HEK293 (cell line): ENCODE data around the gene UFSP2.

ENCODE experiments used
- ATF2 ChIP-seq: fragments of 450-650 bp; formaldehyde crosslinking; IDR thresholded peaks from 2 replicates; pipeline ENCODE4 v1.5.1; 2016; ENCODE audit warnings: missing biosample characterization, missing genetic modification characterization, low read depth
- BCL11A ChIP-seq: fragments of 450-650 bp; formaldehyde crosslinking; IDR thresholded peaks from 2 replicates; pipeline ENCODE4 v1.5.1; 2016; ENCODE audit warnings: low read depth, missing biosample characterization, missing genetic modification characterization
- BCL11B ChIP-seq: fragments of 450-650 bp; formaldehyde crosslinking; IDR thresholded peaks from 2 replicates; pipeline ENCODE4 v1.5.1; 2016; ENCODE audit warnings: low read depth, missing biosample characterization, missing genetic modification characterization
- GFI1B ChIP-seq: fragments of 450-650 bp; formaldehyde crosslinking; IDR thresholded peaks from 2 replicates; pipeline ENCODE4 v1.5.1; 2016; ENCODE audit warnings: missing biosample characterization, missing genetic modification characterization
- GLIS1 ChIP-seq: fragments of 450-650 bp; formaldehyde crosslinking; IDR thresholded peaks from 2 replicates; pipeline ENCODE4 v1.5.1; 2016; ENCODE audit warnings: missing biosample characterization, missing genetic modification characterization
- KLF16 ChIP-seq: fragments of 450-650 bp; formaldehyde crosslinking; IDR thresholded peaks from 2 replicates; pipeline ENCODE4 v1.5.1; 2017; ENCODE audit warnings: missing biosample characterization, missing genetic modification characterization
- KLF8 ChIP-seq: fragments of 450-650 bp; formaldehyde crosslinking; IDR thresholded peaks from 2 replicates; pipeline ENCODE4 v1.5.1; 2016; ENCODE audit warnings: missing biosample characterization, missing genetic modification characterization
- OSR2 ChIP-seq: fragments of 450-650 bp; formaldehyde crosslinking; IDR thresholded peaks from 2 replicates; pipeline ENCODE4 v1.5.1; 2016; ENCODE audit warnings: missing biosample characterization, missing genetic modification characterization
- REST ChIP-seq: fragments of 450-650 bp; formaldehyde crosslinking; IDR thresholded peaks from 2 replicates; pipeline ENCODE4 v1.5.1; 2016; ENCODE audit warnings: missing biosample characterization, missing genetic modification characterization
- SP2 ChIP-seq: fragments of 450-650 bp; formaldehyde crosslinking; IDR thresholded peaks from 2 replicates; pipeline ENCODE4 v1.5.1; 2016; ENCODE audit warnings: missing biosample characterization, missing genetic modification characterization
- YY2 ChIP-seq: fragments of 450-650 bp; formaldehyde crosslinking; IDR thresholded peaks from 2 replicates; pipeline ENCODE4 v1.5.1; 2016; ENCODE audit warnings: missing biosample characterization, missing genetic modification characterization
- ZBTB7A ChIP-seq: fragments of 450-650 bp; formaldehyde crosslinking; IDR thresholded peaks from 2 replicates; pipeline ENCODE4 v1.5.1; 2016; ENCODE audit warnings: low read depth, missing biosample characterization, missing genetic modification characterization
- ZFP41 ChIP-seq: fragments of 450-650 bp; formaldehyde crosslinking; IDR thresholded peaks from 2 replicates; pipeline ENCODE4 v1.5.1; 2016; ENCODE audit warnings: missing biosample characterization, missing genetic modification characterization, borderline replicate concordance
- ZNF121 ChIP-seq: fragments of 450-650 bp; formaldehyde crosslinking; IDR thresholded peaks from 2 replicates; pipeline ENCODE4 v1.5.1; 2016; ENCODE audit warnings: missing biosample characterization, missing genetic modification characterization
- ZNF19 ChIP-seq: fragments of 450-650 bp; formaldehyde crosslinking; IDR thresholded peaks from 2 replicates; pipeline ENCODE4; 2016; ENCODE audit warnings: missing biosample characterization, missing genetic modification characterization, low read depth
- ZNF2 ChIP-seq: fragments of 450-650 bp; formaldehyde crosslinking; IDR thresholded peaks from 2 replicates; pipeline ENCODE4 v1.5.1; 2016; ENCODE audit warnings: missing biosample characterization, missing genetic modification characterization
- ZNF274 ChIP-seq, 2 experiments: fragments of 200-500 bp in 1 of 2; fragments of 450-650 bp in 1 of 2; sonication (Bioruptor generic) in 1 of 2; formaldehyde crosslinking in 1 of 2; IDR thresholded peaks; 2 replicates each; pipeline versions ENCODE4 v1.5.1 to v1.6.1; 2014 to 2016; ENCODE audit warnings: borderline replicate concordance in 1 of 2, inconsistent platforms in 1 of 2, low read length in 1 of 2, missing biosample characterization in 1 of 2, missing genetic modification characterization in 1 of 2
- ZNF449 ChIP-seq: fragments of 450-650 bp; formaldehyde crosslinking; IDR thresholded peaks from 2 replicates; pipeline ENCODE4 v1.5.1; 2017; ENCODE audit warnings: missing biosample characterization, mild to moderate bottlenecking, missing genetic modification characterization, moderate library complexity
- ZNF513 ChIP-seq: fragments of 450-650 bp; IDR thresholded peaks from 2 replicates; pipeline ENCODE4 v1.5.1; 2018; ENCODE audit warnings: missing biosample characterization, missing genetic modification characterization
- ZNF549 ChIP-seq: fragments of 450-650 bp; IDR thresholded peaks from 2 replicates; pipeline ENCODE4 v1.5.1; 2018; ENCODE audit warnings: missing biosample characterization, missing genetic modification characterization, mild to moderate bottlenecking, inconsistent platforms, moderate library complexity
- ZNF621 ChIP-seq: fragments of 450-650 bp; formaldehyde crosslinking; IDR thresholded peaks from 2 replicates; pipeline ENCODE4 v1.5.1; 2017; ENCODE audit warnings: missing biosample characterization, missing genetic modification characterization
- ZNF639 ChIP-seq: fragments of 450-650 bp; formaldehyde crosslinking; IDR thresholded peaks from 2 replicates; pipeline ENCODE4 v1.5.1; 2016; ENCODE audit warnings: missing biosample characterization, missing genetic modification characterization
- ZNF658 ChIP-seq: fragments of 450-650 bp; formaldehyde crosslinking; IDR thresholded peaks from 2 replicates; pipeline ENCODE4; 2016; ENCODE audit warnings: missing biosample characterization, missing genetic modification characterization
- ZNF768 ChIP-seq: fragments of 450-650 bp; formaldehyde crosslinking; IDR thresholded peaks from 2 replicates; pipeline ENCODE4 v1.5.1; 2018; ENCODE audit warnings: missing biosample characterization, mild to moderate bottlenecking, missing genetic modification characterization
- TF ChIP-seq, protein P1 (sequence below): fragments of 450-650 bp; formaldehyde crosslinking; IDR thresholded peaks from 2 replicates; pipeline ENCODE4 v1.5.1; 2017; ENCODE audit warnings: missing biosample characterization, missing genetic modification characterization
- TF ChIP-seq, protein P2 (sequence below): fragments of 450-650 bp; formaldehyde crosslinking; optimal IDR thresholded peaks from 2 replicates; pipeline ENCODE3; 2016; ENCODE audit warnings: missing biosample characterization, mild to moderate bottlenecking, missing genetic modification characterization

The UFSP2 gene

GRCh38 chr4:185425647-185426352 is at the start of gene UFSP2 (continued):
- TF ChIP-seq ATF2, result peak; percentile 98
- no peak for TF ChIP-seq BCL11A (tag by site-specific recombination)
- TF ChIP-seq SP2 (tag by site-specific recombination), result peak; percentile 49
- TF ChIP-seq ZNF621, result no peak
- TF ChIP-seq ZNF2 (tag by site-specific recombination), result no peak
- TF ChIP-seq ZNF768, result no peak
- TF ChIP-seq, protein P1, sequence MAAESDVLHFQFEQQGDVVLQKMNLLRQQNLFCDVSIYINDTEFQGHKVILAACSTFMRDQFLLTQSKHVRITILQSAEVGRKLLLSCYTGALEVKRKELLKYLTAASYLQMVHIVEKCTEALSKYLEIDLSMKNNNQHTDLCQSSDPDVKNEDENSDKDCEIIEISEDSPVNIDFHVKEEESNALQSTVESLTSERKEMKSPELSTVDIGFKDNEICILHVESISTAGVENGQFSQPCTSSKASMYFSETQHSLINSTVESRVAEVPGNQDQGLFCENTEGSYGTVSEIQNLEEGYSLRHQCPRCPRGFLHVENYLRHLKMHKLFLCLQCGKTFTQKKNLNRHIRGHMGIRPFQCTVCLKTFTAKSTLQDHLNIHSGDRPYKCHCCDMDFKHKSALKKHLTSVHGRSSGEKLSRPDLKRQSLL (tag by site-specific recombination), result no peak
- TF ChIP-seq OSR2, result no peak
- TF ChIP-seq ZNF658 (tag by site-specific recombination), result no peak
- TF ChIP-seq ZNF449 (tag by site-specific recombination), result no peak
- peak; percentile 59; the same call in 1 of the 2 replicates for TF ChIP-seq ZNF639 (tag by site-specific recombination)
- no peak for TF ChIP-seq GFI1B (tag by site-specific recombination)
- no peak; the same call in 1 of the 2 replicates for TF ChIP-seq REST (tag by site-specific recombination)
- no peak for TF ChIP-seq GLIS1 (tag by site-specific recombination)
- TF ChIP-seq KLF8 (tag by site-specific recombination), result peak; percentile 88
- no peak for TF ChIP-seq ZNF19 (tag by site-specific recombination)
- TF ChIP-seq KLF16 (tag by site-specific recombination), result no peak
- TF ChIP-seq YY2 (tag by site-specific recombination), result peak; percentile 55
- TF ChIP-seq ZFP41 (tag by site-specific recombination), result no peak
- TF ChIP-seq, protein P2, sequence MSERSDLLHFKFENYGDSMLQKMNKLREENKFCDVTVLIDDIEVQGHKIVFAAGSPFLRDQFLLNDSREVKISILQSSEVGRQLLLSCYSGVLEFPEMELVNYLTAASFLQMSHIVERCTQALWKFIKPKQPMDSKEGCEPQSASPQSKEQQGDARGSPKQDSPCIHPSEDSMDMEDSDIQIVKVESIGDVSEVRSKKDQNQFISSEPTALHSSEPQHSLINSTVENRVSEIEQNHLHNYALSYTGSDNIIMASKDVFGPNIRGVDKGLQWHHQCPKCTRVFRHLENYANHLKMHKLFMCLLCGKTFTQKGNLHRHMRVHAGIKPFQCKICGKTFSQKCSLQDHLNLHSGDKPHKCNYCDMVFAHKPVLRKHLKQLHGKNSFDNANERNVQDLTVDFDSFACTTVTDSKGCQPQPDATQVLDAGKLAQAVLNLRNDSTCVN (tag by site-specific recombination), result peak; percentile 87
- no peak for TF ChIP-seq ZNF274 (IDR thresholded peaks at IDR 0.05; ENCODE audit: low read length)
- no peak for TF ChIP-seq ZNF274 (tag by site-specific recombination; IDR thresholded peaks at IDR 0.05; ENCODE audit: borderline replicate concordance)
- TF ChIP-seq ZNF513, result no peak
- TF ChIP-seq ZNF549 (tag by site-specific recombination), result no peak
- no peak for TF ChIP-seq ZNF121 (tag by site-specific recombination)
- no peak for TF ChIP-seq ZBTB7A (tag by site-specific recombination)
- no peak for TF ChIP-seq BCL11B (tag by site-specific recombination)
